Transverse colon (tissue), 4 donors: Measurements from ENCODE around the gene AKAP9. TPM values are rescaled to one million over a fixed set of nuclear protein-coding genes. Genes with fewer than 3 reads are reported as not detected.
"Not testable (repeated sequence)": the region's sequence is repeated elsewhere in the genome, so short reads cannot be mapped to it uniquely, and the experiment has no call there.

Experiments
- DNase-seq: peaks from one replicate; pipeline ENCODE4 v3.0.0-alpha.2; 2019
- H3K27ac ChIP-seq, 4 donors: fragments of 200-600 bp; sonication (generic); 2 replicates each; pipeline ENCODE4 v1.5.1; 2016 to 2018; ENCODE audit warnings: inconsistent platforms in 4 of 4
- H3K27me3 ChIP-seq: fragments of 200-600 bp; sonication (generic); 2 replicates; pipeline ENCODE4 v1.5.1; 2017; ENCODE audit warnings: inconsistent platforms
- H3K36me3 ChIP-seq, 4 donors: fragments of 200-600 bp; sonication (generic); 2 replicates each; pipeline ENCODE4 v1.5.1; 2017 to 2019; ENCODE audit warnings: inconsistent platforms in 4 of 4
- H3K4me1 ChIP-seq, 4 donors: fragments of 200-600 bp; sonication (generic); 2 replicates each; pipeline ENCODE4 v1.5.1; 2017 to 2020; ENCODE audit warnings: inconsistent platforms in 4 of 4
- H3K4me3 ChIP-seq, 4 donors: fragments of 200-600 bp; sonication (generic); 1 replicate in 1 of 4; 2 replicates in 3 of 4; pipeline versions ENCODE4 v1.5.1 to v1.6.1; 2017 to 2019; ENCODE audit warnings: inconsistent platforms in 4 of 4
- H3K9me3 ChIP-seq, 2 donors: fragments of 200-600 bp; sonication (generic); 2 replicates each; pipeline ENCODE4 v1.5.1; 2017 to 2019; ENCODE audit warnings: inconsistent platforms in 2 of 2
- CTCF ChIP-seq, 5 experiments: fragments of 200-600 bp in 3 of 5; fragments of 450-650 bp in 2 of 5; sonication (generic) in 3 of 5; IDR thresholded peaks; 1 replicate in 2 of 5; 2 replicates in 3 of 5; pipeline ENCODE4 v1.5.1; 2016 to 2017; ENCODE audit warnings: antibody characterized with exemption in 5 of 5, inconsistent platforms in 3 of 5, mild to moderate bottlenecking in 2 of 5, moderate library complexity in 1 of 5
- EP300 ChIP-seq: sonication (generic); formaldehyde crosslinking; IDR thresholded peaks from one replicate; pipeline ENCODE4 v1.6.1; 2017; ENCODE audit warnings: antibody characterized with exemption, low read depth
- POLR2A ChIP-seq: fragments of 450-650 bp; IDR thresholded peaks from one replicate; pipeline ENCODE4 v1.6.1; 2016; ENCODE audit warnings: antibody characterized with exemption, mild to moderate bottlenecking, moderate library complexity
- POLR2AphosphoS5 ChIP-seq, 3 donors: sonication (generic); formaldehyde crosslinking; IDR thresholded peaks; one replicate each; pipeline ENCODE4 v1.6.1; 2016; ENCODE audit warnings: antibody characterized with exemption in 3 of 3
- WGBS, 2 donors: methylation state at CpG; one replicate each; pipeline ENCODE4 v1.1.5; 2018; ENCODE audit warnings: low coverage in 1 of 2; 5-methylcytosine and 5-hydroxymethylcytosine counted together
- in situ Hi-C, 4 donors: fragments of 200-750 bp; cut with MboI; loops; one replicate each; pipeline versions ENCODE4 v1.15.0 to v1.15.1; 2017; ENCODE audit warnings: low sequenced_read_pairs in 3 of 4, low pct_ligation_motif_present in 1 of 4, low pct_unique_long_range_greater_than_20kb in 1 of 4
- intact Hi-C: fragments of 100-400 bp; cut with DNase I; formaldehyde crosslinking; loops from one replicate; pipeline ENCODE4 v1.15.1; 2023; ENCODE audit warnings: low total_unique reads
- total RNA-seq, 4 donors: library from RNA; depleted of rRNA; stranded (reverse); fragments of >200 nt; gene quantifications; one replicate each; pipeline ENCODE4 v1.1.0, GENCODE V29; 2016

Gene AKAP9
- total RNA-seq, 4 donors from 2014 or later = 203 to 262 (median 234) TPM

- Histone ChIP-seq H3K9me3 (no peaks in the 10 kb centered on the region), H3K4me1 (no peaks in the 10 kb centered on the region), H3K4me3 (no peak overlapping the region), H3K36me3 (peaks cover 0 to 99% (median 44%) of the 10 kb centered on the region in 4 donors), H3K27ac (no peak overlapping the region), H3K27me3 (no peaks in the 10 kb centered on the region)
- DNase-seq = no peak
- in situ Hi-C loops = no loop called here
- 97% methylated on average over 1 of the region's 1 CpG; no CpG with 5 or more reads in 1 of the 2 donors for WGBS, 2 donors
- no peak for TF ChIP-seq POLR2AphosphoS5 (IDR thresholded peaks at IDR 0.05)
- TF ChIP-seq EP300 = no peak
- no peak for TF ChIP-seq POLR2A
- no peak for TF ChIP-seq CTCF (IDR thresholded peaks at IDR 0.05)
- intact Hi-C loops = no loop called here
Observed at GRCh38 chr7:92088266-92088665, 147.6 kb downstream of the AKAP9 start.

GRCh38 chr7:92092210-92092609 is 151.5 kb downstream of the AKAP9 start:
- DNase-seq = no peak
- 91 to 100% methylated on average over 1 of the region's 1 CpG for WGBS, 2 donors
- in situ Hi-C loops = no loop called here
- peaks cover 0 to 82% (median 43%) of the 10 kb centered on the region in 4 donors for H3K36me3 ChIP-seq
- TF ChIP-seq POLR2AphosphoS5 (IDR thresholded peaks at IDR 0.05) = no peak
- TF ChIP-seq CTCF (IDR thresholded peaks at IDR 0.05) = no peak
- no peak for TF ChIP-seq EP300
- no peak for TF ChIP-seq POLR2A
- no peaks in the 10 kb centered on the region for H3K27me3 ChIP-seq
- intact Hi-C loops = no loop called here
- no peak overlapping the region for H3K27ac ChIP-seq
- no peaks in the 10 kb centered on the region for H3K9me3 ChIP-seq
- no peak overlapping the region for H3K4me3 ChIP-seq
- H3K4me1 ChIP-seq = no peaks in the 10 kb centered on the region

GRCh38 chr7:92095380-92095779 is 154.7 kb downstream of the AKAP9 start:
- H3K4me3 ChIP-seq = no peak overlapping the region
- DNase-seq = no peak
- no peaks in the 10 kb centered on the region for H3K27me3 ChIP-seq
- peaks cover 0 to 4% (median 0%) of the 10 kb centered on the region in 4 donors for H3K4me1 ChIP-seq
- no peak for TF ChIP-seq CTCF (IDR thresholded peaks at IDR 0.05)
- no peak for TF ChIP-seq POLR2A
- TF ChIP-seq POLR2AphosphoS5 (IDR thresholded peaks at IDR 0.05) = no peak
- TF ChIP-seq EP300 = no peak
- no peak overlapping the region for H3K27ac ChIP-seq
- H3K9me3 ChIP-seq = no peaks in the 10 kb centered on the region
- 80 to 85% methylated on average over 1 of the region's 1 CpG for WGBS, 2 donors
- intact Hi-C loops = no loop called here
- peaks cover 0 to 78% (median 39%) of the 10 kb centered on the region in 4 donors for H3K36me3 ChIP-seq
- in situ Hi-C loops = no loop called here

GRCh38 chr7:92100534-92100933 is 159.9 kb downstream of the AKAP9 start:
- no peaks in the 10 kb centered on the region for H3K27me3 ChIP-seq
- H3K4me1 ChIP-seq = peaks cover 0 to 5% (median 0%) of the 10 kb centered on the region in 4 donors
- WGBS, 2 donors = 57 to 71% methylated on average over 1 of the region's 1 CpG
- intact Hi-C loops = no loop called here
- TF ChIP-seq CTCF (IDR thresholded peaks at IDR 0.05) (no peak), EP300 (no peak), POLR2AphosphoS5 (IDR thresholded peaks at IDR 0.05) (no peak), POLR2A (no peak)
- H3K27ac ChIP-seq = peak overlapping the region in 1 of 4 donors; percentile 8
- H3K9me3 ChIP-seq = no peaks in the 10 kb centered on the region
- H3K4me3 ChIP-seq = no peak overlapping the region
- no peak for DNase-seq
- peaks cover 0 to 88% (median 36%) of the 10 kb centered on the region in 4 donors for H3K36me3 ChIP-seq
- in situ Hi-C loops = no loop called here

- H3K27me3 ChIP-seq, H3K4me3 ChIP-seq, DNase-seq, H3K9me3 ChIP-seq, intact Hi-C loops, H3K4me1 ChIP-seq, in situ Hi-C loops, H3K27ac ChIP-seq: not testable (repeated sequence)
- H3K36me3 ChIP-seq = peaks cover 0 to 89% (median 31%) of the 10 kb centered on the region in 4 donors
- WGBS, 2 donors = 93 to 98% methylated on average over 2 to 5 of the region's 5 CpGs
Observed at GRCh38 chr7:92102862-92103261, 162.2 kb downstream of the AKAP9 start.
